DLD1 (cell line): ENCODE measurements around the gene TADA3.
"Not testable (repeated sequence)": the region's sequence is repeated elsewhere in the genome, so short reads cannot be mapped to it uniquely, and the experiment has no call there.

Experiments used
- in situ Hi-C: cut with HindIII; loops from 2 replicates; pipeline ENCODE4 v1.10.0; 2017; ENCODE audit warnings: low sequenced_read_pairs

The TADA3 gene

GRCh38 chr3:9786209-9786739 is 6.0 kb downstream of the TADA3 start:
- in situ Hi-C loops: no loop called here

- in situ Hi-C loops: no loop called here
These were observed 6.7 kb downstream of the TADA3 start for GRCh38 chr3:9785602-9786001.

- in situ Hi-C loops: no loop called here
These were observed 7.3 kb downstream of the TADA3 start for GRCh38 chr3:9784965-9785364.

- in situ Hi-C loops: no loop called here
These were observed 8.3 kb downstream of the TADA3 start for GRCh38 chr3:9783954-9784353.

- in situ Hi-C loops: no loop called here
These were observed 9.5 kb downstream of the TADA3 start for GRCh38 chr3:9782770-9783169.

- in situ Hi-C loops: no loop called here
These were observed 10.2 kb downstream of the TADA3 start for GRCh38 chr3:9781978-9782603.

GRCh38 chr3:9781551-9781950 is 10.7 kb downstream of the TADA3 start:
- in situ Hi-C loops: no loop called here

- in situ Hi-C loops: no loop called here
These were observed 11.4 kb downstream of the TADA3 start for GRCh38 chr3:9780910-9781309.

- in situ Hi-C loops: no loop called here
These were observed 11.8 kb downstream of the TADA3 start for GRCh38 chr3:9780458-9780812.

- in situ Hi-C loops: no loop called here
These were observed 12.4 kb downstream of the TADA3 start for GRCh38 chr3:9779721-9780457.

- in situ Hi-C loops: no loop called here
These were observed 13.1 kb downstream of the TADA3 start for GRCh38 chr3:9779075-9779593.

- in situ Hi-C loops: no loop called here
These were observed 13.9 kb downstream of the TADA3 start for GRCh38 chr3:9778143-9779074.

GRCh38 chr3:9777694-9778021 is 14.6 kb downstream of the TADA3 start:
- in situ Hi-C loops: no loop called here

- in situ Hi-C loops: no loop called here
These were observed 15.2 kb downstream of the TADA3 start for GRCh38 chr3:9776896-9777693.

- in situ Hi-C loops: not testable (repeated sequence)
These were observed 21.3 kb downstream of the TADA3 start for GRCh38 chr3:9771007-9771406.

- in situ Hi-C loops: no loop called here
These were observed 21.9 kb downstream of the TADA3 start for GRCh38 chr3:9770276-9770812.

GRCh38 chr3:9769426-9770275 is 22.6 kb downstream of the TADA3 start, which contains the start of gene CAMK1:
CAMK1 (minus strand) TSS chr3:9769947; CDS start chr3:9767749, 2,198 bp downstream.
- in situ Hi-C loops: no loop called here

GRCh38 chr3:9769012-9769411 is 23.3 kb downstream of the TADA3 start:
- in situ Hi-C loops: no loop called here

GRCh38 chr3:9768141-9768775 is 24.0 kb downstream of the TADA3 start:
- in situ Hi-C loops: no loop called here
